Thyroid gland (tissue), 4 donors: ENCODE results near the gene JMJD1C. TPM values are rescaled to one million over a fixed set of nuclear protein-coding genes. Genes with fewer than 3 reads are reported as not detected.
"Not testable (repeated sequence)": the region's sequence is repeated elsewhere in the genome, so short reads cannot be mapped to it uniquely, and the experiment has no call there.

Experiments
- DNase-seq, 2 donors: peaks; one replicate each; pipeline ENCODE4 v3.0.0-alpha.2; 2019
- H3K27ac ChIP-seq, 3 donors: fragments of 200-600 bp; sonication (generic); 1 replicate in 2 of 3; 2 replicates in 1 of 3; pipeline ENCODE4 v1.5.1; 2016 to 2019; ENCODE audit warnings: mild to moderate bottlenecking in 1 of 3, moderate library complexity in 1 of 3
- H3K27me3 ChIP-seq: fragments of 200-600 bp; sonication (generic); one replicate; pipeline ENCODE4 v1.5.1; 2019
- H3K36me3 ChIP-seq, 2 donors: fragments of 200-600 bp; sonication (generic); one replicate each; pipeline ENCODE4 v1.5.1; 2016 to 2019
- H3K4me1 ChIP-seq, 2 donors: fragments of 200-600 bp; sonication (generic); one replicate each; pipeline ENCODE4 v1.5.1; 2017 to 2019
- H3K4me3 ChIP-seq, 3 donors: fragments of 200-600 bp; sonication (generic); replicated peaks in 1 of 3; 1 replicate in 2 of 3; 2 replicates in 1 of 3; pipeline ENCODE4 v1.5.1; 2016; ENCODE audit warnings: mild to moderate bottlenecking in 1 of 3
- H3K9me3 ChIP-seq: fragments of 200-600 bp; sonication (generic); one replicate; pipeline ENCODE4 v1.5.1; 2017
- POLR2A ChIP-seq, 2 donors: fragments of 450-650 bp; IDR thresholded peaks; one replicate each; pipeline ENCODE4 v1.6.1; 2017; ENCODE audit warnings: antibody characterized with exemption in 2 of 2, mild to moderate bottlenecking in 2 of 2, moderate library complexity in 1 of 2
- WGBS, 2 donors: methylation state at CpG; one replicate each; pipeline ENCODE4 v1.1.5; 2017; 5-methylcytosine and 5-hydroxymethylcytosine counted together
- intact Hi-C: fragments of 100-400 bp; cut with DNase I; formaldehyde crosslinking; loops from one replicate; pipeline ENCODE4 v1.15.1; 2023
- total RNA-seq, 4 donors: library from RNA; depleted of rRNA; stranded (reverse); fragments of >200 nt; gene quantifications; one replicate each; pipeline ENCODE4 v1.2.3, GENCODE V29; 2016
- TF ChIP-seq, protein P1 (sequence below), 6 experiments: fragments of 200-600 bp in 3 of 6; fragments of 450-650 bp in 3 of 6; sonication (generic) in 3 of 6; IDR thresholded peaks; one replicate each; pipeline ENCODE4 v1.5.1; 2016 to 2019; ENCODE audit warnings: antibody characterized with exemption in 6 of 6, mild to moderate bottlenecking in 2 of 6, inconsistent platforms in 1 of 6, moderate library complexity in 1 of 6

Gene JMJD1C
- total RNA-seq, 4 donors from 2014 or later = 120 to 168 (median 136) TPM

DNA sequence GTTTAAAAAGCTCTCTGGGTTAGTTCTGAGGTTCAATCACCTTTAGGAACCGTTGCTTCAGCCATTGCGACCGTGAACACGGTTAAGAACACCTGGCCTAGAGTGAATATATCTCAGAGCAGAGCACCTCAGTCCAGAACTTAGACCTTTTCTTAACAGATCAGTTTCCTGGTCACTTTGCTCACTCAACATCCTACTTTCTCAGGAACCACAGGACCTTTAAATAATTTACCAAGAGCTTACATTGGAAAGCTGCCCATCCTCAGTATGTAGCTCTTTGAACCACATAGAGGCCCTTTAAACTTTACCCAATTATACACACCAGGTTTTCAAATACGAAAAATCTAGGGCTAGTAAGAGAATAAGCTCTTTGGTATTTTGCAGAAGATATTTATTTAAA is 179.4 kb downstream of the JMJD1C start:
- WGBS, 2 donors = 90 to 97% methylated on average over 5 of the region's 5 CpGs
- intact Hi-C loops = no loop called here
- H3K27me3 ChIP-seq = no peaks in the 10 kb centered on the region
- no peak overlapping the region for H3K4me3 ChIP-seq
- no peaks in the 10 kb centered on the region for H3K9me3 ChIP-seq
- peaks cover 0 to 5% of the 10 kb centered on the region in 2 donors for H3K4me1 ChIP-seq
- TF ChIP-seq POLR2A (IDR thresholded peaks at IDR 0.05) = no peak
- TF ChIP-seq, protein P1, sequence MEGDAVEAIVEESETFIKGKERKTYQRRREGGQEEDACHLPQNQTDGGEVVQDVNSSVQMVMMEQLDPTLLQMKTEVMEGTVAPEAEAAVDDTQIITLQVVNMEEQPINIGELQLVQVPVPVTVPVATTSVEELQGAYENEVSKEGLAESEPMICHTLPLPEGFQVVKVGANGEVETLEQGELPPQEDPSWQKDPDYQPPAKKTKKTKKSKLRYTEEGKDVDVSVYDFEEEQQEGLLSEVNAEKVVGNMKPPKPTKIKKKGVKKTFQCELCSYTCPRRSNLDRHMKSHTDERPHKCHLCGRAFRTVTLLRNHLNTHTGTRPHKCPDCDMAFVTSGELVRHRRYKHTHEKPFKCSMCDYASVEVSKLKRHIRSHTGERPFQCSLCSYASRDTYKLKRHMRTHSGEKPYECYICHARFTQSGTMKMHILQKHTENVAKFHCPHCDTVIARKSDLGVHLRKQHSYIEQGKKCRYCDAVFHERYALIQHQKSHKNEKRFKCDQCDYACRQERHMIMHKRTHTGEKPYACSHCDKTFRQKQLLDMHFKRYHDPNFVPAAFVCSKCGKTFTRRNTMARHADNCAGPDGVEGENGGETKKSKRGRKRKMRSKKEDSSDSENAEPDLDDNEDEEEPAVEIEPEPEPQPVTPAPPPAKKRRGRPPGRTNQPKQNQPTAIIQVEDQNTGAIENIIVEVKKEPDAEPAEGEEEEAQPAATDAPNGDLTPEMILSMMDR (IDR thresholded peaks at IDR 0.05) = no peak
- no peak for DNase-seq
- H3K27ac ChIP-seq = no peak overlapping the region
- no peaks in the 10 kb centered on the region for H3K36me3 ChIP-seq

DNA sequence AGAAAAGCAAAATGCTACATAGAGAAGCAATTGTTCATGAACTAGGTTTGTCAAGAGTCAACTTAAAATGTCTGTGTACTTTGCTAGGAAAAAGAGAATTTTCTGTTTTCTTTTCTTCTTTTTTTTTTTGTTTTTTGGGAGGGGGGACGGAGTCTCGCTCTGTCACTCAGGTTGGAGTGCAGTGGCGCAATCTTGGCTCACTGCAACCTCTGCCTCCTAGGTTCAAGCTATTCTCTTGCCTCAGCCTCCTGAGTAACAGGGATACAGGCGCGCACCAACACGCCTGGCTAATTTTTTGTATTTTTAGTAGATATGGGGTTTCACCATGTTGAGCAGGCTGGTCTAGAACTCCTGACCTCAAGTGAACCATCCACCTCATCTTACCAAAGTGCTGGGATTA is 181.9 kb downstream of the JMJD1C start:
- H3K4me1 ChIP-seq, intact Hi-C loops, H3K27me3 ChIP-seq, H3K36me3 ChIP-seq, H3K9me3 ChIP-seq, H3K4me3 ChIP-seq: not testable (repeated sequence)
- peak overlapping the region; percentile 19 to 62 (median 61) for H3K27ac ChIP-seq
- peak; percentile 50 to 56 for DNase-seq
- 76 to 77% methylated on average over 6 of the region's 6 CpGs for WGBS, 2 donors

DNA sequence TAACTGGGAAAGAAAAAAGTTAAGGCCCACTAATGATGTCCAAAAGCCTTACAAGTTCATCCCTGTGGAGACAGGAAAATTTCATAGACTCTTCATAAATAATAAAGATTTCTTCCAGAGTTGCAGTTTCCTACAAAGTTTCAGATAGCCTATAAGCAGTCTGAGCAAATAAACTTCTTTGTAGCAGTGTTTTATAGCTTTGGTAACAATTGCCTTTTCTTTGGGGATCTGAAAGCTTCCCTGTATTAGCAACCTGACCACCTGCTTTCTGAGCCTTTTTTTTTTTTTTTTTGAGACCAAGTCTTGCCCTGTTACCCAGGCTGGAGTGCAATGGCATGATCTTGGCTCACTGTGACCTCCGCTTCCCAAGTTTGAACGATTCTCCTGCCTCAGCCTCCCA is 182.7 kb downstream of the JMJD1C start:
- no peak for DNase-seq
- Histone ChIP-seq H3K27ac (peak overlapping the region; percentile 19 to 62 (median 61)), H3K9me3 (no peaks in the 10 kb centered on the region), H3K36me3 (no peaks in the 10 kb centered on the region), H3K4me1 (peaks cover 0 to 5% of the 10 kb centered on the region in 2 donors), H3K4me3 (no peak overlapping the region), H3K27me3 (no peaks in the 10 kb centered on the region)
- intact Hi-C loops = no loop called here
- TF ChIP-seq, protein P1 (IDR thresholded peaks at IDR 0.05) = no peak
- 91 to 98% methylated on average over 2 of the region's 2 CpGs for WGBS, 2 donors

DNA sequence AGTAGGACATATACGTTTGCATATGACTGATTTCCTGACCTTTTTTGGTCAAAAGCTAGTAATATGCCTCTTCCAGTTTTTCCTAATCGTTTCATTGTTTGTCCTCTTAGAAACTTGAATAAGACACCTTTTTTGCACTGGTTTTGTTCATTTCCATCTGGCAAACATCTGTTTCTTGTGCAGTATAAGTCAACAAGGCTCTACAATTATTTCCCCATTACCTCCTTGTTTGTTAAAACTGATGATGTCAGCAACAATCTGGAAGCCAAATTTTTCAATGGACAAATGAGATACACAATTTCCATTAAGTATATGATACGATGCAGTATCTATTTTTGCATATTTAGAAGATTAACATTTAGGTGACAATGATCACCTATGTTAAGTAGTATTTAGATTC is 183.8 kb downstream of the JMJD1C start:
- Histone ChIP-seq H3K4me3 (no peak overlapping the region), H3K9me3 (no peaks in the 10 kb centered on the region), H3K27me3 (no peaks in the 10 kb centered on the region), H3K36me3 (no peaks in the 10 kb centered on the region), H3K4me1 (peaks cover 0 to 5% of the 10 kb centered on the region in 2 donors), H3K27ac (no peak overlapping the region)
- 85 to 90% methylated on average over 3 of the region's 3 CpGs for WGBS, 2 donors
- DNase-seq = no peak
- intact Hi-C loops = no loop called here
- TF ChIP-seq, protein P1 (IDR thresholded peaks at IDR 0.05) = no peak
- no peak for TF ChIP-seq POLR2A (IDR thresholded peaks at IDR 0.05)

DNA sequence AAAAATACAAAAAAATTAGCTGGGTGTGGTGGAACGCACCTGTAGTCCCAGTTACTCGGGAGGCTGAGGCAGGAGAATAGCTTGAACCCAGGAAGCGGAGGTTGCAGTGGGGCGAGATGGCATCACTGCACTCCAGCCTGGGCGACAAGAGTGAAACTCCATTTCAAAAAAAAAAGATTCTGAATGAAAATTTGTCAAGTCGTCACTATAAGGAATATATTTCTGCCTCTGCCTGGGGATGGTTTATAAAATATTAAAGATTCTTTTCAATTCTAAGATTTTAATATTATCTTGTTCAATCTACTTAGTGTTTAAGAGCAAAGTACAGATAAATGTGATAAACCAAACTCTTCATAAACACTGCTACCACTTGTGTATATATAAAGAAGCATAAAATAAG is 185.4 kb downstream of the JMJD1C start:
- H3K9me3 ChIP-seq = no peaks in the 10 kb centered on the region
- 96 to 97% methylated on average over 6 of the region's 6 CpGs for WGBS, 2 donors
- no peak overlapping the region for H3K27ac ChIP-seq
- H3K27me3 ChIP-seq = no peaks in the 10 kb centered on the region
- H3K4me3 ChIP-seq = no peak overlapping the region
- H3K4me1 ChIP-seq = peaks cover 0 to 5% of the 10 kb centered on the region in 2 donors
- intact Hi-C loops = no loop called here
- TF ChIP-seq, protein P1 (IDR thresholded peaks at IDR 0.05) = no peak
- no peak for TF ChIP-seq POLR2A (IDR thresholded peaks at IDR 0.05)
- no peak for DNase-seq
- H3K36me3 ChIP-seq = no peaks in the 10 kb centered on the region

DNA sequence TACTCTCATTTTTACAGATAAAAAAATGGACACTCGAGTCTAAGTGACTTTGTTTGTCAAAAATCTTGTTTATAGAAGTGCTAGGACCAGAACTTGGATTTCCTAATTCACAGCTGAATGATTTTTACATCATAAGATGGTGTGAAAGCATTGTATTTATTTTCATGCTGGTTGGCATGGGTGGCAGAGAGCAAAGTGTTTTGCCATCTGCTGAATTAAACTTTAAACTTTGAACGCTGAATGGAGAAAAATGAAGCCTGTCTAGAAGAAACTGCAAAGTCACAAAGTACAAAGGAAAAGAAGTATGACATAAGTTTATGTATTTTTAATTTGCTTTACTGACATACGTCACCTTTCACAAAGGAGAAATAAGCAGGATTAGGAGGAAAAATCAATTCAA is 190.7 kb downstream of the JMJD1C start:
- H3K36me3 ChIP-seq = no peaks in the 10 kb centered on the region
- TF ChIP-seq, protein P1 (IDR thresholded peaks at IDR 0.05) = no peak
- no peak for TF ChIP-seq POLR2A (IDR thresholded peaks at IDR 0.05)
- DNase-seq = no peak
- H3K27ac ChIP-seq = no peak overlapping the region
- intact Hi-C loops = loop anchor here (10.0 kb wide), 1 partner anchor 190 kb away; the partner anchor contains the start of gene JMJD1C
- no peak overlapping the region for H3K4me3 ChIP-seq
- peaks cover 9 to 23% of the 10 kb centered on the region in 2 donors for H3K4me1 ChIP-seq
- H3K27me3 ChIP-seq = no peaks in the 10 kb centered on the region
- no peaks in the 10 kb centered on the region for H3K9me3 ChIP-seq
- 76 to 77% methylated on average over 3 of the region's 3 CpGs for whole genome bisulfite sequencing, 2 donors
